ENCODE data around the gene MPHOSPH8. TPM values are rescaled to one million over a fixed set of nuclear protein-coding genes. Genes with fewer than 3 reads are reported as not detected.

The MPHOSPH8 gene
- total RNA-seq, 1 donor from 2014 or later = 22.9 TPM

GRCh38 chr13:19591864-19592263 lies 41.6 kb upstream of the MPHOSPH8 start:
- H4K20me1 ChIP-seq (ENCODE audit: insufficient read depth, low read length) = no peaks in the 10 kb centered on the region
- no peak overlapping the region for H3K4me3 Mint-ChIP-seq (ENCODE audit: unreplicated experiment)
- H3K27me3 Mint-ChIP-seq (ENCODE audit: low read depth, unreplicated experiment) = peaks cover 10% of the 10 kb centered on the region
- H3K4me1 Mint-ChIP-seq (ENCODE audit: low read depth, unreplicated experiment) = no peaks in the 10 kb centered on the region
- no peaks in the 10 kb centered on the region for H3K27me3 ChIP-seq (ENCODE audit: insufficient read depth, low read length)
- H3K27ac ChIP-seq (ENCODE audit: low read depth, low read length) = no peak overlapping the region
- no peak overlapping the region for H3K4me2 ChIP-seq (ENCODE audit: low read length)
- H3K27ac Mint-ChIP-seq (ENCODE audit: unreplicated experiment) = no peak overlapping the region
- TF ChIP-seq, protein P1, sequence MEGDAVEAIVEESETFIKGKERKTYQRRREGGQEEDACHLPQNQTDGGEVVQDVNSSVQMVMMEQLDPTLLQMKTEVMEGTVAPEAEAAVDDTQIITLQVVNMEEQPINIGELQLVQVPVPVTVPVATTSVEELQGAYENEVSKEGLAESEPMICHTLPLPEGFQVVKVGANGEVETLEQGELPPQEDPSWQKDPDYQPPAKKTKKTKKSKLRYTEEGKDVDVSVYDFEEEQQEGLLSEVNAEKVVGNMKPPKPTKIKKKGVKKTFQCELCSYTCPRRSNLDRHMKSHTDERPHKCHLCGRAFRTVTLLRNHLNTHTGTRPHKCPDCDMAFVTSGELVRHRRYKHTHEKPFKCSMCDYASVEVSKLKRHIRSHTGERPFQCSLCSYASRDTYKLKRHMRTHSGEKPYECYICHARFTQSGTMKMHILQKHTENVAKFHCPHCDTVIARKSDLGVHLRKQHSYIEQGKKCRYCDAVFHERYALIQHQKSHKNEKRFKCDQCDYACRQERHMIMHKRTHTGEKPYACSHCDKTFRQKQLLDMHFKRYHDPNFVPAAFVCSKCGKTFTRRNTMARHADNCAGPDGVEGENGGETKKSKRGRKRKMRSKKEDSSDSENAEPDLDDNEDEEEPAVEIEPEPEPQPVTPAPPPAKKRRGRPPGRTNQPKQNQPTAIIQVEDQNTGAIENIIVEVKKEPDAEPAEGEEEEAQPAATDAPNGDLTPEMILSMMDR (IDR thresholded peaks at IDR 0.05; ENCODE audit: insufficient read depth, low read depth, low read length) = no peak
- no peak for TF ChIP-seq EZH2 (IDR thresholded peaks at IDR 0.05; ENCODE audit: insufficient read depth, low read length)
- no peaks in the 10 kb centered on the region for H3K36me3 ChIP-seq (ENCODE audit: insufficient read depth, low read length)
- DNase-seq (ENCODE audit: low read depth) = no peak
- H3K36me3 Mint-ChIP-seq (ENCODE audit: low read depth, unreplicated experiment) = no peaks in the 10 kb centered on the region
- no peak overlapping the region for H3K4me3 ChIP-seq (ENCODE audit: insufficient read depth, low read depth, low read length)
- H3K9me3 Mint-ChIP-seq (ENCODE audit: unreplicated experiment) = peaks cover 4% of the 10 kb centered on the region
- H3K79me2 ChIP-seq (ENCODE audit: insufficient read depth, low read length) = no peaks in the 10 kb centered on the region
- H3K9me3 ChIP-seq (ENCODE audit: insufficient read depth, low read depth, low read length) = no peaks in the 10 kb centered on the region
- FAIRE-seq = no peak
- H2AFZ ChIP-seq (ENCODE audit: low read depth, low read length) = no peak overlapping the region
- H3K9ac ChIP-seq (ENCODE audit: low read length) = no peak overlapping the region
- H3K4me1 ChIP-seq (ENCODE audit: insufficient read depth, low read length) = no peaks in the 10 kb centered on the region

- no peak overlapping the region for H3K27ac ChIP-seq (ENCODE audit: low read depth, low read length)
- no peaks in the 10 kb centered on the region for H4K20me1 ChIP-seq (ENCODE audit: insufficient read depth, low read length)
- FAIRE-seq (no peak), DNase-seq (ENCODE audit: low read depth) (no peak)
- Mint-ChIP-seq H3K27ac (ENCODE audit: unreplicated experiment) (no peak overlapping the region), H3K27me3 (ENCODE audit: low read depth, unreplicated experiment) (peaks cover 9% of the 10 kb centered on the region), H3K4me3 (ENCODE audit: unreplicated experiment) (no peak overlapping the region), H3K36me3 (ENCODE audit: low read depth, unreplicated experiment) (no peaks in the 10 kb centered on the region), H3K9me3 (ENCODE audit: unreplicated experiment) (peaks cover 4% of the 10 kb centered on the region), H3K4me1 (ENCODE audit: low read depth, unreplicated experiment) (no peaks in the 10 kb centered on the region)
- TF ChIP-seq, protein P1 (IDR thresholded peaks at IDR 0.05; ENCODE audit: insufficient read depth, low read depth, low read length) = no peak
- no peak for TF ChIP-seq EZH2 (IDR thresholded peaks at IDR 0.05; ENCODE audit: insufficient read depth, low read length)
- H3K36me3 ChIP-seq (ENCODE audit: insufficient read depth, low read length) = no peaks in the 10 kb centered on the region
- H3K4me3 ChIP-seq (ENCODE audit: insufficient read depth, low read depth, low read length) = no peak overlapping the region
- H3K27me3 ChIP-seq (ENCODE audit: insufficient read depth, low read length) = no peaks in the 10 kb centered on the region
- no peak overlapping the region for H3K4me2 ChIP-seq (ENCODE audit: low read length)
- H3K9ac ChIP-seq (ENCODE audit: low read length) = no peak overlapping the region
- no peaks in the 10 kb centered on the region for H3K4me1 ChIP-seq (ENCODE audit: insufficient read depth, low read length)
- no peaks in the 10 kb centered on the region for H3K9me3 ChIP-seq (ENCODE audit: insufficient read depth, low read depth, low read length)
- no peaks in the 10 kb centered on the region for H3K79me2 ChIP-seq (ENCODE audit: insufficient read depth, low read length)
- no peak overlapping the region for H2AFZ ChIP-seq (ENCODE audit: low read depth, low read length)
Observed at GRCh38 chr13:19592657-19593180, 40.7 kb upstream of the MPHOSPH8 start.

GRCh38 chr13:19596086-19596485 lies 37.4 kb upstream of the MPHOSPH8 start:
- TF ChIP-seq, protein P1 (IDR thresholded peaks at IDR 0.05; ENCODE audit: insufficient read depth, low read depth, low read length) = no peak
- TF ChIP-seq EZH2 (IDR thresholded peaks at IDR 0.05; ENCODE audit: insufficient read depth, low read length) = no peak
- H3K27ac Mint-ChIP-seq (ENCODE audit: unreplicated experiment) = no peak overlapping the region
- no peak overlapping the region for H3K4me3 Mint-ChIP-seq (ENCODE audit: unreplicated experiment)
- peaks cover 18% of the 10 kb centered on the region for H3K27me3 Mint-ChIP-seq (ENCODE audit: low read depth, unreplicated experiment)
- Histone ChIP-seq H3K4me2 (ENCODE audit: low read length) (no peak overlapping the region), H3K36me3 (ENCODE audit: insufficient read depth, low read length) (no peaks in the 10 kb centered on the region), H3K4me3 (ENCODE audit: insufficient read depth, low read depth, low read length) (no peak overlapping the region), H4K20me1 (ENCODE audit: insufficient read depth, low read length) (no peaks in the 10 kb centered on the region), H3K9me3 (ENCODE audit: insufficient read depth, low read depth, low read length) (no peaks in the 10 kb centered on the region), H3K9ac (ENCODE audit: low read length) (no peak overlapping the region), H3K4me1 (ENCODE audit: insufficient read depth, low read length) (no peaks in the 10 kb centered on the region), H3K27ac (ENCODE audit: low read depth, low read length) (no peak overlapping the region), H2AFZ (ENCODE audit: low read depth, low read length) (no peak overlapping the region), H3K79me2 (ENCODE audit: insufficient read depth, low read length) (no peaks in the 10 kb centered on the region), H3K27me3 (ENCODE audit: insufficient read depth, low read length) (no peaks in the 10 kb centered on the region)
- DNase-seq (ENCODE audit: low read depth) (no peak), FAIRE-seq (no peak)
- no peaks in the 10 kb centered on the region for H3K4me1 Mint-ChIP-seq (ENCODE audit: low read depth, unreplicated experiment)
- peaks cover 4% of the 10 kb centered on the region for H3K9me3 Mint-ChIP-seq (ENCODE audit: unreplicated experiment)
- no peaks in the 10 kb centered on the region for H3K36me3 Mint-ChIP-seq (ENCODE audit: low read depth, unreplicated experiment)
